Pancreas (tissue), 10 donors: Measurements from ENCODE around the gene PTP4A2. TPM values are rescaled to one million over a fixed set of nuclear protein-coding genes. Genes with fewer than 3 reads are reported as not detected.

Experiments used
- ATAC-seq, 4 donors: fragments of 200-7000 bp; cut with Tn5 transposase; one replicate each; pipeline versions ENCODE4 v1.8.0 to v1.9.1; 2020; ENCODE audit warnings: mild to moderate bottlenecking in 4 of 4, moderate library complexity in 4 of 4
- DNase-seq, 6 donors: peaks; one replicate each; pipeline ENCODE4 v3.0.0-alpha.2; 2020
- FAIRE-seq: peaks from 2 replicates; lab custom pipeline; 2012; peaks lifted over from hg19 to GRCh38; lab: Jason Lieb, UNC
- H3K27ac ChIP-seq, 4 donors: fragments of 200-600 bp; sonication (generic); 1 replicate in 3 of 4; 2 replicates in 1 of 4; pipeline versions ENCODE4 v1.5.0 to v1.8.0; 2020
- H3K27me3 ChIP-seq, 4 donors: fragments of 200-600 bp; one replicate each; pipeline ENCODE4 v1.8.0; 2021
- H3K36me3 ChIP-seq, 3 donors: fragments of 200-600 bp; sonication (generic) in 1 of 3; one replicate each; pipeline versions ENCODE4 v1.5.0 to v1.8.0; 2020 to 2021
- H3K4me1 ChIP-seq, 3 donors: fragments of 200-600 bp; one replicate each; pipeline ENCODE4 v1.8.0; 2021
- H3K4me3 ChIP-seq, 4 donors: fragments of 200-600 bp; sonication (generic) in 2 of 4; one replicate each; pipeline versions ENCODE4 v1.5.0 to v1.8.0; 2020 to 2021
- H3K9me3 ChIP-seq, 4 donors: fragments of 200-600 bp; one replicate each; pipeline ENCODE4 v1.8.0; 2021
- CTCF ChIP-seq, 4 donors: fragments of 200-600 bp; sonication (generic) in 3 of 4; IDR thresholded peaks; one replicate each; pipeline versions ENCODE4 v1.5.0 to v1.8.0; 2021; ENCODE audit warnings: antibody characterized with exemption in 4 of 4
- WGBS, 2 donors: extraction: QIAGEN DNeasy Blood & Tissue Kit; methylation state at CpG; one replicate each; pipeline ENCODE4 v1.1.7; 2013; 5-methylcytosine and 5-hydroxymethylcytosine counted together
- intact Hi-C, 3 donors: fragments of 100-400 bp; cut with DNase I; formaldehyde crosslinking; loops; one replicate each; pipeline versions ENCODE4 v1.11.1 to v1.14.2; 2022
- polyA plus RNA-seq, 2 donors: library from polyadenylated mRNA; stranded (reverse); fragments of 200-250 nt; gene quantifications; one replicate each; pipeline ENCODE4 v1.2.3, GENCODE V29; 2013
- total RNA-seq, 6 donors: library from RNA; stranded (reverse); fragmentation: NEBNext Ultra II Directional in 4 of 6; extraction: Animal tissue kit (Norgen Biotek cat#: 25700) in 4 of 6; gene quantifications; one replicate each; pipeline versions ENCODE4 v1.2.1 to v1.2.4, GENCODE V29; 2021 to 2023
- donor health status: healthy with polysubstance abuse.
- donor health status: DM: no; HTN: no; CAD: no; lungs with moderate emphysema.
- donor health status: DM: no; HTN: no; CAD: no.
- donor health status: control.
- donor health status: control.
- donor health status: Bipolar disorder and iron deficiency.
- donor health status: DM: yes; HTN: yes; CAD: no.
- donor health status: DM: no; HTN: no; CAD: no.
- donor health status: DM: no; HTN: no; CAD: no.
- donor health status: DM: yes; HTN: yes; CAD: no.

The PTP4A2 gene
- total and polyA plus RNA-seq, 8 donors, result 37.7 to 137 (median 78.3) TPM

- FAIRE-seq (no peak), ATAC-seq (no peak), DNase-seq (no peak)
- no peak for TF ChIP-seq CTCF (IDR thresholded peaks at IDR 0.05)
- no peaks in the 10 kb centered on the region for H3K9me3 ChIP-seq
- H3K4me1 ChIP-seq, result no peaks in the 10 kb centered on the region
- H3K36me3 ChIP-seq, result no peaks in the 10 kb centered on the region
- intact Hi-C loops, result loop anchor here in 1 of 3 donors (10.0 kb wide), 1 partner anchor 89 kb away; no protein-coding TSS in a partner anchor
- H3K27ac ChIP-seq, result no peak overlapping the region
- WGBS, 2 donors, result 89 to 91% methylated on average over 11 of the region's 11 CpGs
- H3K27me3 ChIP-seq, result no peaks in the 10 kb centered on the region
- H3K4me3 ChIP-seq, result no peak overlapping the region
These were observed 72.3 kb downstream of the PTP4A2 start for GRCh38 chr1:31865728-31866449.

GRCh38 chr1:31862071-31862470 lies 76.1 kb downstream of the PTP4A2 start:
- H3K4me3 ChIP-seq, result no peak overlapping the region
- DNase-seq (no peak), FAIRE-seq (no peak), ATAC-seq (no peak)
- H3K27ac ChIP-seq, result no peak overlapping the region
- H3K36me3 ChIP-seq, result no peaks in the 10 kb centered on the region
- no peaks in the 10 kb centered on the region for H3K4me1 ChIP-seq
- WGBS, 2 donors, result 92 to 96% methylated on average over 4 of the region's 4 CpGs
- H3K9me3 ChIP-seq, result no peaks in the 10 kb centered on the region
- no peak for TF ChIP-seq CTCF (IDR thresholded peaks at IDR 0.05)
- no peaks in the 10 kb centered on the region for H3K27me3 ChIP-seq
- intact Hi-C loops, result loop anchor here in 1 of 3 donors (10.0 kb wide), 1 partner anchor 93 kb away; no protein-coding TSS in a partner anchor

GRCh38 chr1:31861346-31861745 lies 76.8 kb downstream of the PTP4A2 start:
- Histone ChIP-seq H3K36me3 (no peaks in the 10 kb centered on the region), H3K27ac (no peak overlapping the region), H3K9me3 (no peaks in the 10 kb centered on the region), H3K4me1 (no peaks in the 10 kb centered on the region), H3K4me3 (no peak overlapping the region), H3K27me3 (no peaks in the 10 kb centered on the region)
- intact Hi-C loops, result loop anchor here in 1 of 3 donors (10.0 kb wide), 1 partner anchor 93 kb away; no protein-coding TSS in a partner anchor
- 69 to 74% methylated on average over 5 of the region's 5 CpGs for WGBS, 2 donors
- DNase-seq, result no peak
- no peak for TF ChIP-seq CTCF (IDR thresholded peaks at IDR 0.05)
- no peak for ATAC-seq
- FAIRE-seq, result no peak

GRCh38 chr1:31860581-31860980 lies 77.6 kb downstream of the PTP4A2 start:
- 86 to 87% methylated on average over 7 of the region's 7 CpGs for WGBS, 2 donors
- Histone ChIP-seq H3K27me3 (no peaks in the 10 kb centered on the region), H3K9me3 (no peaks in the 10 kb centered on the region), H3K27ac (no peak overlapping the region), H3K4me3 (no peak overlapping the region), H3K4me1 (no peaks in the 10 kb centered on the region), H3K36me3 (no peaks in the 10 kb centered on the region)
- DNase-seq, result no peak
- no peak for TF ChIP-seq CTCF (IDR thresholded peaks at IDR 0.05)
- ATAC-seq, result no peak
- FAIRE-seq, result no peak
- intact Hi-C loops, result loop anchor here in 1 of 3 donors (10.0 kb wide), 1 partner anchor 94 kb away; no protein-coding TSS in a partner anchor

GRCh38 chr1:31859719-31860118 lies 78.4 kb downstream of the PTP4A2 start:
- DNase-seq (no peak), ATAC-seq (no peak), FAIRE-seq (no peak)
- no peak overlapping the region for H3K4me3 ChIP-seq
- no peaks in the 10 kb centered on the region for H3K4me1 ChIP-seq
- H3K36me3 ChIP-seq, result no peaks in the 10 kb centered on the region
- 83 to 91% methylated on average over 2 of the region's 2 CpGs for WGBS, 2 donors
- TF ChIP-seq CTCF (IDR thresholded peaks at IDR 0.05), result no peak
- no peaks in the 10 kb centered on the region for H3K27me3 ChIP-seq
- H3K27ac ChIP-seq, result no peak overlapping the region
- intact Hi-C loops, result loop anchor here in 1 of 3 donors (10.0 kb wide), 1 partner anchor 95 kb away; no protein-coding TSS in a partner anchor
- no peaks in the 10 kb centered on the region for H3K9me3 ChIP-seq
